ENCODE data around the gene ADCY4. TPM values are rescaled to one million over a fixed set of nuclear protein-coding genes. Genes with fewer than 3 reads are reported as not detected.

ADCY4 gene
- total and polyA plus RNA-seq, 2 donors (not counting 1 experiment from before 2014, with no cell fraction given): 2.3 to 7.8 TPM

DNA sequence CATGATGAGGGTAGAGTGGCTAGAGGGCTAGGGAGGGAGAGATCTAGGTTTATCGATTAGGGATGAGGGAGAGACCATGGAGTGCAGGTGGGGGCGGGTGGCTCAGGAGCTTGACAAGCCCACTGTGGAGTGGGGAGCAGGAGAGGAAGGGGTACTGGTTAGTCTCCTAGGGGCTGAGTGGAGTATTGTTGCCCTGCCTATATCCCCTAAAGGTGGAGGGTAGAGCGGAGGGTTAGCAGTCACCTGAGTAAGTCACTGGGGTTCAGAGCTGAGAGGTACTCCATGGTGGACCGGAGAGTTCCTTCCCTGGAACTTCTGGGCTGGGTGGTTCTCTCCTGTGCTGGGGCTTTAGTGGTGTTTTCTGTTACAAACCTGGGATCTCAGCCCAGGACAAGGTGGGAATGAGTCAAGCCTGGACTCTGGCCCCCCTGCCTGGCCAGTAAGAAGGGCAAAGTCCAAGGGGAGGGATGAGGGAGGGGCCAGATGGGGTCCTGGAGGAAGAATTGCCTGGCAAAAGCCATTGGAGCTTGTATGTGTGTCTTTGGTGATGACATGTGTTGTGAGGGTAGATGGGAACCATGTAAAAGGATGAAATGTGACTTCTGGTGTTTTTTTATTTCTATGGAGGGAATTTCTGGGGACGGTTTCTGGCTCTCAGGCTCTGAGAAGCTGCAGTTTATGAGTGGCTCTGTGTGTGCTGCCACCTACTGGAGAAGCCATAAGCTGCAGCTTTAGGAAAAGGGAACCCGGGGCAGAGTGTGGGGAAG is 27.1 kb downstream of the ADCY4 start, which contains the start of gene CIDEB:
CIDEB (minus strand) TSS at position 403 of the 767 bp plus-strand sequence; CDS start at position 284, 119 bp downstream.
- POLR2A ChIA-PET: interaction anchor here (0.8 to 1.6 kb wide), 3 partner anchors 8 to 66 kb away, joined by 4 to 12 read pairs (median 6); partner anchors contain the start of genes DHRS1, NOP9 and TINF2
- Histone ChIP-seq H3K4me1 (ENCODE audit: control insufficient read depth in 2 of 2, insufficient read depth in 2 of 2, low read length in 2 of 2) (peaks cover 22 to 36% of the 10 kb centered on the region in 2 donors), H3K36me3 (replicated peaks in 1 of 2; ENCODE audit: control extremely low read depth in 1 of 2, control insufficient read depth in 1 of 2, extremely low read depth in 1 of 2, insufficient read depth in 2 of 2, low read length in 1 of 2) (peaks cover 3 to 58% of the 10 kb centered on the region in 2 experiments), H3K27me3 (replicated peaks in 1 of 4; ENCODE audit: control extremely low read depth in 1 of 4, control insufficient read depth in 3 of 4, insufficient read depth in 4 of 4, low read length in 3 of 4) (no peaks in the 10 kb centered on the region), H3K27ac (ENCODE audit: low read length in 2 of 2) (no peak within 1 kb of the TSS), H3K9me3 (ENCODE audit: control extremely low read depth in 1 of 3, control insufficient read depth in 2 of 3, insufficient read depth in 1 of 3, low read length in 2 of 3) (no peaks in the 10 kb centered on the region), H3K4me2 (replicated peaks; ENCODE audit: low read depth, low read length, poor library complexity, severe bottlenecking) (no peak within 1 kb of the TSS), H2AFZ (ENCODE audit: insufficient read depth, low read depth, low read length, poor library complexity, severe bottlenecking) (no peak within 1 kb of the TSS), H3K4me3 (ENCODE audit: control extremely low read depth in 1 of 5, extremely low read depth in 1 of 5, insufficient read depth in 1 of 5, low read depth in 2 of 5, low read length in 4 of 5) (no peak within 1 kb of the TSS), H3K79me2 (ENCODE audit: control insufficient read depth, insufficient read depth, low read length) (peaks cover 25% of the 10 kb centered on the region), H3K9ac (ENCODE audit: low read length) (no peak within 1 kb of the TSS), H4K20me1 (ENCODE audit: control insufficient read depth, insufficient read depth, low read length, poor library complexity, severe bottlenecking) (peaks cover 32% of the 10 kb centered on the region)
- CTCF ChIA-PET: interaction anchor here (0.7 to 9.4 kb wide), 50 partner anchors 10 to 688 kb away, joined by 3 to 116 read pairs (median 4); partner anchors contain the start of genes CBLN3, CHMP4A, DCAF11 and DHRS1
- peak within 1 kb of the TSS; percentile 51 for H3K27ac Mint-ChIP-seq
- 58% methylated on average over 6 of the region's 6 CpGs for WGBS (ENCODE audit: insufficient coverage)
- peak; percentile 81 for DNase-seq
- H3K27me3 Mint-ChIP-seq: no peaks in the 10 kb centered on the region
- H3K4me3 Mint-ChIP-seq: no peak within 1 kb of the TSS
- intact Hi-C loops (cut with micrococcal nuclease): loop anchor here (1.0 kb wide), 3 partner anchors 8 to 91 kb away; partner anchors contain the start of genes DHRS1, MDP1, NOP9 and RABGGTA
- H3K9me3 Mint-ChIP-seq (ENCODE audit: insufficient read depth): no peaks in the 10 kb centered on the region
- no peak for ATAC-seq (ENCODE audit: low read depth)
- peaks cover 38% of the 10 kb centered on the region for H3K4me1 Mint-ChIP-seq
- TF ChIP-seq CTCF (IDR thresholded peaks at IDR 0.05) (peak; percentile 90), EZH2 (IDR thresholded peaks at IDR 0.05; ENCODE audit: borderline replicate concordance, insufficient read depth, low read depth, low read length, poor library complexity, severe bottlenecking) (no peak)

DNA sequence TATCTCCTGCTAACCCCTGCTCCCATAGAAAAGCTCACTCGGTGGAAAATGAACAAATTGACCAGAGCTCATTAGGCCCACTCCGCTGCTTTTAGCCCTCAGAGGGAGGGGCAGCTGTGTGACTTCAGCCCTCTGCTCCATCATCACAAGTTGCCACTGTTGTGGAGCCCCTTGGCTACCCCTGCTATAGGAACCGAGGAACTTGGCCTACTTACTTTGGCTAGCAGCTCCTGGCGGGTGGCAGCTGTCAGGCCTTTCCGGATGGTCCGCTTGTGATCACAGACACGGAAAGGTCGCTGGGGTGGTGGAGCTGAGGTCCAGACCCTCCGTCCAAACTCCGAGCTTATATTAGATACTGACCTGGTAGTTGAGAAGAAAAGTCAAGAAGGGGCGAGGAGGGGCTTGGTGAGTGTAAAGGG is 27.7 kb downstream of the ADCY4 start:
- ChIA-PET POLR2A (no interaction called here), CTCF (interaction anchor here (0.7 to 9.4 kb wide), 31 partner anchors 9 to 687 kb away, joined by 3 to 116 read pairs (median 9); partner anchors contain the start of genes CBLN3, CHMP4A, DHRS1 and EMC9)
- Mint-ChIP-seq H3K27ac (no peak overlapping the region), H3K4me1 (peaks cover 32% of the 10 kb centered on the region), H3K4me3 (no peak overlapping the region), H3K27me3 (no peaks in the 10 kb centered on the region), H3K9me3 (ENCODE audit: insufficient read depth) (no peaks in the 10 kb centered on the region)
- Histone ChIP-seq H3K4me3 (ENCODE audit: control extremely low read depth in 1 of 5, extremely low read depth in 1 of 5, insufficient read depth in 1 of 5, low read depth in 2 of 5, low read length in 4 of 5) (no peak overlapping the region), H3K27me3 (replicated peaks in 1 of 4; ENCODE audit: control extremely low read depth in 1 of 4, control insufficient read depth in 3 of 4, insufficient read depth in 4 of 4, low read length in 3 of 4) (no peaks in the 10 kb centered on the region), H3K36me3 (replicated peaks in 1 of 2; ENCODE audit: control extremely low read depth in 1 of 2, control insufficient read depth in 1 of 2, extremely low read depth in 1 of 2, insufficient read depth in 2 of 2, low read length in 1 of 2) (peaks cover 3 to 63% of the 10 kb centered on the region in 2 experiments), H3K4me2 (replicated peaks; ENCODE audit: low read depth, low read length, poor library complexity, severe bottlenecking) (no peak overlapping the region), H3K79me2 (ENCODE audit: control insufficient read depth, insufficient read depth, low read length) (peaks cover 29% of the 10 kb centered on the region), H2AFZ (ENCODE audit: insufficient read depth, low read depth, low read length, poor library complexity, severe bottlenecking) (no peak overlapping the region), H3K9ac (ENCODE audit: low read length) (no peak overlapping the region), H3K4me1 (ENCODE audit: control insufficient read depth in 2 of 2, insufficient read depth in 2 of 2, low read length in 2 of 2) (peaks cover 17 to 30% of the 10 kb centered on the region in 2 donors), H3K9me3 (ENCODE audit: control extremely low read depth in 1 of 3, control insufficient read depth in 2 of 3, insufficient read depth in 1 of 3, low read length in 2 of 3) (no peaks in the 10 kb centered on the region), H3K27ac (ENCODE audit: low read length in 2 of 2) (no peak overlapping the region), H4K20me1 (ENCODE audit: control insufficient read depth, insufficient read depth, low read length, poor library complexity, severe bottlenecking) (peaks cover 32% of the 10 kb centered on the region)
- intact Hi-C loops (cut with micrococcal nuclease): no loop called here
- DNase-seq: no peak
- TF ChIP-seq CTCF (IDR thresholded peaks at IDR 0.05) (no peak), EZH2 (IDR thresholded peaks at IDR 0.05; ENCODE audit: borderline replicate concordance, insufficient read depth, low read depth, low read length, poor library complexity, severe bottlenecking) (no peak)
- WGBS (ENCODE audit: insufficient coverage): 88% methylated on average over 11 of the region's 11 CpGs
- ATAC-seq (ENCODE audit: low read depth): no peak

Data from B cell (primary cell).